ENCODE measurements around the gene MOB1B.
A peak's percentile ranks its signal among the peaks of the same experiment; 100 is the strongest.

MOB1B gene

DNA sequence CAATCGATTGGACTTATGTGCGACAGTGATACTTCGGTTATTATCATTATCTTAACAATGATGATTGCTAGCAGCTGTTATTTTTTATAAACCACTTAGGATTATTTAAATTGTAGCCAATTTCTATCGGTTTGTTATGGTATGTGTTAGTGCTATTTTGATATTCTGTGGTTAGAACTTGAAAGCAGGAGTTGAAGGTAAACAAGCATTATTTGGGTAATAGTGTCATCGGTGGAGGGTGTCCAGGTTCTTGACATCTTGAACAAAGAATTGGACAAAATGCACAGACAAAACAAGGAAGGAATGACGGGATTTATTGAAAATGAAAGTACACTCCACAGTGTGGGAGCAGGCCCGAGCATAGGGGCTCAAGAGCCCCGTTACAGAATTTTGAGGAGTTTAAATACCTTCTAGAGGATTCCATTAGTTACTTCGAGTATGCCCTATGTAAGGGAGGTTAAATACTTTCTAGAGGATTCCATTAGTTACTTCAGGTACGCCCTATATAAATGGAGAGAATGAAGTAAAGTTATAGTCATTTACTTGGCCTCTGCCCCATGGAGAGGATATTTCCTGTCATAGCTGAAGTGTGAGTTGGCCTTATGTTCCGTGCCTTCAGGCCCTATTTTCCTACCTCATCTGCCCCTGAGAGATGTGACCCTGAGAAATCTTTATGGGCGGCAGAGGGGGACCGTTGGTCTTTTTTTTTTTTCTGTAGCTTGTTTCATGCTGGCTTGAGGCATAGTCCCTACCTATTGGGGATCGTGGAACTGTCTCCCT is 13.1 kb downstream of the MOB1B start:
- no peak for DNase-seq

DNA sequence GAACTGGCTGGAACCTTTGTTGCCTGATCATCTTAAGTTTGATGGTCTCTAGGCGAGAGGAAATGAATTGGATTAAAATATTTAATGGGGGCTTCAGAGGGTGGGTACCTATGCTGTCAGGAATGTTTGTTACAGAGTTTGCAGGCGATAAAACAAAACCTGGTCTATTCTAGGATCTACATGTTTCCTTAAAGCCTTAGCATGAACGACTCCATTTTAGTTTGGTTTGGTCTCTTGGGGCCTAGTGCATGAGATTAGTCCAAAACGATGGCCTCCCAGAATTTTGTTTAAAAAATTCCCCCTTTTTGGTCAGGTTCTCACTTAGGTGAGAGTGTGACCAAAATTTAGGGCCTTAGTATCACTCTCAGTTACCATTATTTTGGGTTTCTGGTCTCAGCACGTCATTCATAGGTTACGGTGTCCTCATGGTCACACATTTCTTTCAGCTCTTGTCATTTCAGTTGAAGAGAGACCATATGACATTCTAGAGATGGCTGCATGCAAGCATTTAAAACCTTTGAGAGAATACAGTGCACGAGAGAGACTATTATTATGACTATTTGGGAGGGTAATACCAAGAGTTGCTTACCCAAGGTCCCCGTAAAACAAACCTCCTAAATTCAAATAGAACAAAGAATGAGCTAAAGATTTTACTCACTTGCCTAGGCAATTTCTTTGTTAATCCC is 13.8 kb downstream of the MOB1B start:
- DNase-seq: no peak

DNA sequence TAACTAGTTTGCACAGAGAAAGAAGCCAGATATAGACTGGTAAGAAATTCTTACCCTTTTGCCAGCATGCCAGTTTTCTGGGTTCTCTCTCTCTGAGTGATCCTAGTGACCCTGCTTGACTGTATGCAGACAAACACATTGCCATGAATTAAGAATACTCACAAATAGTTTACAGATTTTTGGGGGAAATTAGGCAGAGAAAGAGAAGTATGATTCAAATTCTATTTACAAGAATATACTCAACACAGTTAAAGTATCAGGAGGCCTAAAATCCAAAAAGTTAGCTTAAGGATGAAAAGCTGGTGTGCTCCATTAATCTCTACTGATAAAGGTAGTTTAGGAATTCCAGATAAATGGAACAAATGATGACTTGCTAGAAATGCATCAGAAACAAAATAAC is 18.4 kb downstream of the MOB1B start:
- no peak for DNase-seq

DNA sequence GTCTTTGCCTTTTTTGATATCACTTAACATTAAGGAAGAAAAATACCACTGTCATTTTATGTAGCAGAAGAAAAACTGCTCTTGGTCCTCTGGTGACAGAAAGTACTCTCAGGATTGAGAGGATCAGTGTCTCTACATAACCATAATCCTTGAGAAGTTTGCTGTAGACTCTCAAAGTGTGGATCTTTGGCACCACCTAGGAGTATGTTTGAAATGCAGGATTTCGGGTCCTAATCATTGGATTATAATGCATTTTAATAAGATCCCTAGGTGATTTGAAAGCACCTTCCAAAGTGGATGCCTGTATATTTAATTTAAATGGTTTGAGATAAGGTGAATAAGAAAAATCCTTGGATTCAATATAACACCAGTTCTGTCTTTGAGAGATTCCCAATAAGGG is 23.2 kb downstream of the MOB1B start:
- DNase-seq: no peak

DNA sequence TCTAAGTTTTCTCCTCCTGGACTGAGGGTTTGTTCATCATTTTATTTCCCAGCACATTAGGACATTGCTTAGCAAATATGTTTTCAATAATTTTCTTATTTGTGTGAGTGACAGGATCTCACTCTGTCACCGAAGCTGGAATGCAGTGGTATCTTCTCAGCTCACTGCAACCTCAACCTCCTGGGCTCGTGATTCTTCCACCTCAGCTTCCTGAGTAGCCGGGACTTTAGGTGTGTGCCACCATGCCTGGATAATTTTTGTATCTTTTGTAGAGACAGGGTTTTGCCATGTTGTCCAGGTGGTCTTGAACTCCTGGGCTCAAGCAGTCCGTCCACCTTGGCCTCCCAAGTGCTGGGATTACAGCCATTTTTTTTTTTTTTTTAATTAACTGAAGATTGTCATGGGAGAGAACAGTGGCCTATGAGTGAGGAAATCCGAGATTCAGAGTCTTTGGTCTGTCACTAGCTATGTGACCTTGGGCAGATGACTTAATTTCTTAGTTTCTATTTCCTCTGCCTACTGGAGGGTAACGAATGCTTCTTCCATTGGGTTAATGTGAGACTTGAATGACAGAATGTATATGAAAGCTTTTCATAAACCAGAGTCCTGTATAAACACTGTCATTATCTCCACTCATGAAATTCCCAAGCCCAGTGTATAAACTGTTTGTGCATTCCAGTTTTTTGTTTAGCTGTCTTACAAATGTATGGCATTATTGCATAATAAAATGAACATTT is 23.9 kb downstream of the MOB1B start:
- no peak for DNase-seq

DNA sequence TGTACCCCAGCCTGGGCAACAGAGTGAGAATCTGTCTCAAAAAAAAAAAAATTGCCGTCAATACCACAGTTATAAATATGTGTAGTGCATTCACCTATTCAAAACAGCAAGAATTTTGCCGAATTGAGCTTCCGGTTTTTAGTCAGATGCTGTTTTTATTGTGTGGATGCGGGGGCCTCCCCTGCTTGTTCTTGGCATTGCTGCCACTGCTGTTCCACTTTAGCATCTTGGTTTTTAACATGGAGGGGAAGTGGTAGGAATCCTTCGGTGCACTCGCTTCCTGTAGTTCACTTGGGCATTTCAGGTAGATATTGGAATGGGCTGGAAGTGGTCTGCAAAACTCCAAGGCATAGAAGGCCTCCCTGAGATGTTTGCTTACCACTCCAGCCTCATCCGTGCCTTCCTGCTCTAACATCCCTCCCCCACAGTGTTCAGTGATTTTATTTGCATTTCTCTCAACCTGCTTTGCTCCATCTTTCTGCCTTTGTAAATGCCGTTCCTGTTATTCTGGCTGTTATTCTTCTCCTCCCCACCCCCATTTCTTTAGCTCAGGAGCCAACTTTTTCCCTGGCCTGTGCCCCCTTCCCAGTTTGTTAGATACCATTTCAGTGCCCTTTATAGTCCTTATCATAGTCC is 25.5 kb downstream of the MOB1B start:
- peak; percentile 17 to 38 for DNase-seq

DNA sequence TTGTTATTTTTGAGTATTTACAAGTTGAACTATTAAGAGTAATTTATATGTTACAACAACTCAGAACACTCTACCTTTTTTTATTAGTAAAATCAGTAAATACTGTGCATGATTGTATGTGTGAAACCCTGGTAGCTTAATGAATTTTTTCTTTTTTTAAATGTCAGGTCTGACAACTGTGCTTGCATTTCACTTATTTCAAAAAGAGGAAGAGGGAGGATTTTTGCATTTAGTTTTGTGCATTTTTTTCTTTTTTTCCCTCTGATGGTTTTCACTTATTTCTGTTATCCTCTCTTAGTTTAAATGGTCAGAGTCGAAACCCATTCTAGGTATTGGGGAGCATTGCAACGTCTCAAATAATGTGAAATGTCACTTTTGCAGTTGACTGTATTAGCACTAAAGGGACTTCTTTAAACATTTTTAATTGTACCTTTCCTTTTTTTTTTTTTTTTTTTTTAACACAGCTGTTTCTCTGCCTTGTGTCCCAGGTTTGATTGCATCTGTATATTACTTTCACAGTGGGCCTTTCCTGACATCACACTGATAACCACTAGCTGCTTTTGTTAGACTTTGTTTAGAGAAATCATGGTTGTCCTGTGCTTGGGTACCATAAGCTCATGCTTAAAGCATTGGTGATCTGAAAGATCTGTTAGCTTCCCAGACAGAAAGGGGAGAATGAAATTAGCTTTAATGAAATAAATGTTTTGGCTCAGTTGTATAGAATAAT is 28.5 kb downstream of the MOB1B start:
- DNase-seq: no peak

DNA sequence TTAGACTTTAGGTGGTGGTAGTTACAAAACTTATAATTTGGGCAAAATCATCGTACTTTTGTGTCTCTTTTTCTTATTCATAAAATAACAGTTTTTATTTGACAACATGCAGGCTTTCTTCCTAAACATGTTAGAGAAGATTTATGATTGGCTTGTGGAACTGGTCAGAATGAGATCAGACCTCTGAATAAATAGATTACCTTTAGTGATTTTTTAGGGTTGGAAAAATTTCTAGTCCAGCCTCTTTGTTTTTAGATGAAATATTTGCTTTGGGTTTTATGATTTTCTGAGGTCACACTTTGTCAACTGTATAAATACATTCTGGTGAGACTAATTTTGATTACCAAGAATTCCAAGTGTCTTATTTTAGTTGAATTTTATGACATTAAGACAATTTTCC is 29.2 kb downstream of the MOB1B start:
- DNase-seq: no peak

DNA sequence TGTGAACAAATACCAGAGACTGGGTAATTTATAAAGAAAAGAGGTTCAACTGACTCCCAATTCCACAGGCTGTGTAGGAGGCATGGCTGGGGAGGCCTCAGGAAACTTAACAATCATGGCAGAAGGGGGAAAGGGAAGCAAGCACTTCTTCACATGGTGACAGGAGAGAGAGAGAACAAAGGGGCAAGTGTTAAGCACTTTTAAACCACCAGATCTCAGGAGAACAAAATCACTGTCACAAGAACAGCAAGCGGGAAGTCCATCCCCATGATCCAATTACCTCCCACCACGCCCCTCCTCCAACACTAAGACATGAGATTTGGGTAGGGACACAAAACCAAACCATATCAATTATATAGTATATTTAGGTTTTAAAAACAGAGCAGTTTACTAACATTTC is 30.8 kb downstream of the MOB1B start:
- DNase-seq: no peak

DNA sequence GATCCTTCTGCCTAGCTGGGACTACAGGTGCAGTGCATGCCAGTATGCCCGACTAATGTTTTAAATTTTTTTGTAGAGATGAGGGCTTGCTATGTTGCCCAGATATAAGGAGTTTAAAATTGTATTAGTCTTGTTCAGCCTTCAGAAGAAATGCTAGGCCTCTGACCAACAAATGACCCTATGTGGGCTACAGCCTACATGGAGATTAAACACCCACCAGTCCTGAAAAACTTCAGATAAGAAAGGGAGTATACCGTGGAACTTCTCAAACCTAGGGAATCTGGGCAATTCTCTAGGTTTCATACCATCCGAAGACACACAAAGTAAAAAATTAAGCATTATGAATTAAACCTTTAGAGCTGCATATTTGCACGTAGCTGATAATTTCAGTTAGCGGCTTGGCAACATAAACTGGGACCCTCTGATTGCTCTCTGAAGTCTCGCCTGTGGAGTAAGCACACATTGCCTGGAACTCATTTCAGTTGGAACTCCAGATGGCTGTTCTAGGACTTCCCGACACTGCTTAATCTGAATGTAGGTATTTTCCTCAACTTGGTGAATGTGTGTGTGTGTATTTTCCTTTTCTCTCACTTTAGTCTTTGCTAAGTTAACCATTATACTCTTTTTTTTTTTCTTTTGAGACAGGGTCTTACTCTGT is 33.0 kb downstream of the MOB1B start:
- DNase-seq: no peak

DNA sequence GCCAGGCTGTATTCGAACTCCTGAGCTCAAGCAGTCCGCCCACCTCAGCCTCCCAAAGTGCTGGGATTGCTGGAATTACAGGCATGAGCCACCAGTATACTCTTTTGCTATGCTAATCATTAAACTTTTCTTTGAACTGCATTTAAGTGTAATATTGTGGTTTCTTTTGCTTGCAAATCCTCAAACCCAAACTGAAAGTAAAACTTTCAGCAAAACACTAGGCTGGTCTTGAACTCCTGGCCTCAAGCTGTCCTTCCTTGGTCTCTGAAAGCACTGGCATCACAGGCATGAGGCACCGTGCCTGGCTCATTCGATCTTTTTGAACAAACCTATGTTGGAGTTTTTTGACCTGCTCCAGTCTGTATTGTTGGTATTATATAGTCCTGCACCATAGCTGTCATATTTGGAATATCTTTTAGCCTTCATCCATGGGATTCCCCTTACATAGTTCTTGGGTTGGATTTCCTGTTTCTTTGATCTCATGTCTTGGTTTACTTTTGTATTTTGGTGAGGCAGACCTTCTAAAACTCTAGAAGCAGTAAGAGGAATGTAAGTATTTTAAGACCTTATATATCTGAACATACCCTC is 34.1 kb downstream of the MOB1B start:
- DNase-seq: no peak

DNA sequence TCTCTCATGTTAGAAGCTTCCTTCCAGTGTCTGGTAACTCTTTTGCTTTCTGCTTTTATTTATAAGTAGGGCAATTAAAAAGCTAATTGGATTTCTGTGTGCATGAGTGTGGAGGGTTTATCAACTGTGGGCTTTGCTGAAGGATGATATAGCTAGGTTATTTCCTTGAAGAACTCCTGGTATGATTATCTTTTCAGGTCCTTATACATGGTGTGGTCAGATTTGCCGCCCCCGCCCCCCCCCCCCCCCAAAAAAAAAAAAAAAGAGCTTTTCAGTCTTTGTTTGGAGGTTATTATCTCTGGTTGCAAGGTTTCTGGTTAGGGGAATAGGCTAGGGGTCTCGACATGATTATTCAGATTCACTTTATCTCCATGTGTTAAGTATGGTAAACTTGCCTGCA is 35.9 kb downstream of the MOB1B start:
- no peak for DNase-seq

DNA sequence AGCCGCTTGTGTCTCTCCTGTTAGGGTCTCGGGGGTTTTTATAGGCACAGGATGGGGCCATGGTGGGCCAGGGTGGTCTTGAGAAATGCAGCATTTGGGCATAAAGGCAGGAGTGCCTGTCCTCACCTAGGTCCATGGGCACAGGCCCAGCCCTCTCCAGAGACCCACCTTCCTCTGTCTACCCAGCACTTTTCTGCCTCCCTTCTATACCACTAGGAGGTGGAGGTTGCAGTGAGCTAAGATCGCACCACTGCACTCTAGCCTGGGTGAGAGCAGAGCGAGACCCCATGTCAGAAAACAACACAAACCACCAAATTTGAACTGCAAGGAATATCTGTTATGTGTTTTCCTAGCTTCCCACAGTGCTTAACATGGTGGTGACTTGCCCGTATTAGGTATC is 38.0 kb downstream of the MOB1B start:
- DNase-seq: no peak

DNA sequence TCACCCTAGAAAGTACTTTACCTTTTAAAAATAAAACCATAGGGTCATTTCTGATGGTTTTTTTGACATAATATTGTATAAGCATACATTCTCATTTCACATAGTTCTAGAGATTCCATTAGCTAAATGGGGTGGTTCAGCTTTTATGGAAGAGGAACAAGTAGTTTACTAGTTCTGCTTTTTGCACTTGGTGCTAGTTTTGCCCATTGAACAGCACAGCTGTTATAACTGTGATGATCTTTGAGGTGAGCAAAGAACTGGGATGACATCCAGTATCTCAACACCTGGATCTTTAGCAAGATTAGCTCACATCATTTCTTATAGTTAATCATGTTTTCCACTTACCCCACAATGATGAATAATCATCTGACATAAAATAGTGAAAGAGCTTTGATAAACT is 40.9 kb downstream of the MOB1B start:
- no peak for DNase-seq

DNA sequence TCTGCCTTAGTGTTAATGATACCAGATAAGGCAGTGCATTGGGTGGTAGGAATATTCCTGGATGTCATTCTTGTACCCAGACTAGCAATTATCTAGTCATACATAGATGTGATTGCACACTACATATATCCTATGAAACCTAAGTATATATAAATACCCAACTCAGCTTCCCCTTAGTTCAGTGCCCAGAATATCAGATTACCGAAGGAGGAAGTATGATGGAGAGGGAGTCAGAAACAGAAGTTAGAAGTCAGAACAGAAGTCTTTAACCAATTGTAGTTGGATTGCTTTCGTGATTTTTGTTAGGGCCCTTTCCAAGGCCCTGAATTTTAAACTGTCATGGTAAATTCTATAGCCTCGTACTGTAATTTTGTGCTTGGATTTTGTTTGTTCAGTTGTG is 42.9 kb downstream of the MOB1B start:
- no peak for DNase-seq

DNA sequence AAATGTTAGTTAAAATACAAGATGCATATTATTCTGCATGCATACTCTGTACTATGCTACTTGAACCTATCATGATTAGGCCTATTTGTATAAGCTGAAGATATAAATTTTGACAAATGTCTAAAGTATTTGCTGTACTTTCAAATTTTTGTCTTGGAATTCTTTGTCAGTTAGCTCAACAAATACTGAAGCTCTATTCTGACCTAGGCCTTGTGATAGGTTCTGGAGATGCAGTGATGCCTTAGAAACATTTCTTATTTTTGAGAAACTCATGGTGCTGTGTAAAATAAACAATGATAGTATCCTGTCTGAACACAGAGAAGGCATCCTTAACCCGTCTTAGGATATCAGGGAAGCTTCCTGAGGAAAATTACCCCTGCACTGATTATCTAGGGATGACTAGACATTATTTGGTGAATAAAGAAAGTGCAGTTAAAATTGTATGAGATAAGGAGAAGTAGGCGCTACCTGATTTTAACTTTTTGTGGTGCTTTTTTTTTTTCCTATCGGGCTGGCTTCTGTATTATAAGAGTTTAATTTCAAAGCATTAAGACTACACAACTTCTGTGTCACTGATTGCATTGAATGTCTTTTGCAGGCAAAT is 43.4 kb downstream of the MOB1B start:
- no peak for DNase-seq

DNA sequence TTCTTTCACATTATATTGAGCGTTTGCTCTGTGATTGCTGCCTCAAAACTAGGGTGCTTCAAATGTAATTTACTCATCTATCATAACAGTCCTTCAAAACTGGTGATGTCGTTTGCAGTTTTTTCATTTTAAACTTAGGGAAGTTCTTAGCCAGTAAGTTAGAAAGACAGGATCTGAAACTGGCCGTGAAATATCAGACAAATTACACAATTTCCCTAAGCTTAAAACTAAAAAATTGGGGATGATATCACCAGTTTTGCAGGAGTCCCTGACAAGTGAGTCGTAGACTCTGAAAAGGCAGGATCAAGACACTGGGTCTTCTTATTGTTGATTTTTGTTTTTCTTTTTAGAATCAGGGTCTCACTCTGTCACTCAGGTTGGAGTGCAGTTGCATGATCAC is 44.8 kb downstream of the MOB1B start:
- no peak for DNase-seq

DNA sequence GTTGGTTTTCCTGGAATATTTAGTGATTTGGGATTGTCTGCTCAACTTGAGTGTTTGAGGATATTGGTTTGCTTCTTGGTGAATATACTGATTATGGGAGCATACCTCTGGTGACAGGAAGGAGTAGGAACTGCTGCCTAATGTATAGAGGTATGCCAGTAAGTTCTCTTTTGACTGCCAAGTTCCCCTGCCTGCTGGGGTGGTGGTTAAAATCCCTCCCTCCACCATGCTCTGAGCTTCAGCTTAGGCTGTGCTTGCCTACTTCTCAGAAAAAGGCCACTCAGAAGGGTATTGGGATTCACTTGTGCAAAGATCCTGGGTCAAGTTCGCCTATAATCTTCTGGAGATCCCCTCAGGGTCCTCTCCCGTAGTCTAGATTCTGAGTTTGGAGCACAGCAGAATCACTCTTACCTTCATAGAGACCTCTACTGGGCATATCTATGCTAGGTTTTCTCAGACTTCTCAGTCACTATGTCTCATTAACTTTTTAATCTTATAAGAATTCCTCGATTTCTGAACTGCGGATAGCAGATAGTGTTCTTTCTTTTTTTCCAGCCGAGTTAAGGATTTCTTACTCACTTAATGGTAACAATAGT is 46.6 kb downstream of the MOB1B start:
- no peak for DNase-seq

DNA sequence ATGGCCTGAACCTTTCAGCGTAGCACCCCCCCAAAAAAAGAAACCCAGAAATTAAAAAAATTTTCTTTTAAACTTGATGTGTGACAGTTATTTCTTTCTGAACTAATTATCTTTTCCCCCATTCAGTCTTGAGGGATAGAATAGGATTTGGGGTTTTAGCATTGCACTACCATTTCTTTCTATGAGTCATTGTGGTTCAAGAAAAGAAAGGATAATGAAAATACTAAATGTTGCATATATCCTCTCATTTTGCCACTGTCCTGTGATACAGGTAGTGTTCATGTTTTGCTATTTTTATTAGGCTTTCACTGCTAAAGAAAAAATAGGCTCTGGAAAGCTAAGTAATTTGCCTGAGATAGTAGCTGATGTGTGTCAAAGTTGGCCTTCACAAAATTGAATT is 51.9 kb downstream of the MOB1B start:
- no peak for DNase-seq

DNA sequence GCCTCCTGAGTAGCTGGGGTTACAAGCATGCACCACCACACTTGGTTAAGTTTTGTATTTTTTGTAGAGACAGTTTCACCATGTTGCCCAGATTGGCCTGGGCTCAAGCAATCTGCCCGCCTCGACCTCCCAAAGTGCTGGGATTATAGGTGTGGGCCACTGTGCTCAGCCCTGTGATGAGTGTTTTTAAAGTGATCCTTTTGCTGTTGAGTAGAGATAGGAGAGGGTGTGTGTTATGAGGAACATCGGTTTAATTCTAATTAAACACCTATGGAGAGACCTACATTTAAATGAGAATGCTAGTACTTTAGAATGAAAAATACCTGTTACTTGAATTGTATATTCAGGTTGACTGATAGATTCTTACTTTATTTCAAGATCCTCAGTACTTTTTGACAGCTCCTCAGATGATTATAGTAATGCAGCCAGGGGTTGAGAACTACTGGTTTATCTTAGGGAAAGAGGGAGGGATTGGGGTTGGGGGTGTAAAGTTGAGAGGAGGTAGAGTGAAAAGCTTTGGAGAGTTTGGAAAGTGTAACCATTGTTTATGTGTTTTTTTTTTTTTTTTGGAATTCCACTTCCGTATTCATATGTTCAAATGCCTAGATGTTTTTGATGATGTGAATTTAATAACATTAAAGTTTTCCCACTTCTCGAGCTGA is 54.5 kb downstream of the MOB1B start:
- DNase-seq: no peak

DNA sequence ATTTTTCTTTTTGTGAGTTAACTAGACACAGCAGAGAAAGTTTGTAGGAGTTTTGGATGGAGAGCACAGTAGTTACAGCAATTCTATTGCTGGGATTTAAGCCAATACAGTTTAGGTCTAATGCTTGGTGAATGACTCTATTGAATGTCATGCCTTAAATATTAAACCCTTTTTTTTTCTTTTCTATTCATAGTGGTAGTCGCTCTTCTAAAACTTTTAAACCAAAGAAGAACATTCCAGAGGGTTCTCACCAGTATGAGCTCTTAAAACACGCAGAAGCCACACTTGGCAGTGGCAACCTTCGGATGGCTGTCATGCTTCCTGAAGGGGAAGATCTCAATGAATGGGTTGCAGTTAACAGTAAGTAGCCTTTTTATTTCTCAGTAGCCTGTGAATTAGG is 56.5 kb downstream of the MOB1B start:
- no peak for DNase-seq
